GM23338 (cell line): Measurements from ENCODE around the gene ABCA12.

ENCODE experiments used
- EZH2 ChIP-seq: fragments of 200-600 bp; sonication (generic); IDR thresholded peaks from one replicate; pipeline ENCODE4 v1.8.0; 2017; ENCODE audit warnings: antibody characterized with exemption, mild to moderate bottlenecking, low read depth; ENCODE audit not compliant: unreplicated experiment
- POLR2AphosphoS5 ChIP-seq: IDR thresholded peaks from 2 replicates; pipeline ENCODE4 v1.6.1; 2016; ENCODE audit warnings: antibody characterized with exemption, low read depth
- ZNF331 ChIP-seq: fragments of 250-450 bp; sonication (Bioruptor Pico); IDR thresholded peaks from 2 replicates; pipeline ENCODE4 v1.5.0; 2020; ENCODE audit warnings: low read depth, mild to moderate bottlenecking, moderate library complexity
- TF ChIP-seq, protein P1 (sequence below), 2 experiments: fragments of 200-600 bp in 1 of 2; sonication (generic) in 1 of 2; conservative IDR thresholded peaks; 2 replicates each; pipeline versions ENCODE4 v1.5.1 to v1.6.1; 2016 to 2017; ENCODE audit warnings: antibody characterized with exemption in 2 of 2, low read depth in 2 of 2, mild to moderate bottlenecking in 2 of 2, moderate library complexity in 1 of 2
- TF ChIP-seq, protein P2 (sequence below): IDR thresholded peaks from one replicate; pipeline ENCODE4 v1.6.1; 2018; ENCODE audit warnings: antibody characterized with exemption; ENCODE audit not compliant: unreplicated experiment

- TF ChIP-seq, protein P1, sequence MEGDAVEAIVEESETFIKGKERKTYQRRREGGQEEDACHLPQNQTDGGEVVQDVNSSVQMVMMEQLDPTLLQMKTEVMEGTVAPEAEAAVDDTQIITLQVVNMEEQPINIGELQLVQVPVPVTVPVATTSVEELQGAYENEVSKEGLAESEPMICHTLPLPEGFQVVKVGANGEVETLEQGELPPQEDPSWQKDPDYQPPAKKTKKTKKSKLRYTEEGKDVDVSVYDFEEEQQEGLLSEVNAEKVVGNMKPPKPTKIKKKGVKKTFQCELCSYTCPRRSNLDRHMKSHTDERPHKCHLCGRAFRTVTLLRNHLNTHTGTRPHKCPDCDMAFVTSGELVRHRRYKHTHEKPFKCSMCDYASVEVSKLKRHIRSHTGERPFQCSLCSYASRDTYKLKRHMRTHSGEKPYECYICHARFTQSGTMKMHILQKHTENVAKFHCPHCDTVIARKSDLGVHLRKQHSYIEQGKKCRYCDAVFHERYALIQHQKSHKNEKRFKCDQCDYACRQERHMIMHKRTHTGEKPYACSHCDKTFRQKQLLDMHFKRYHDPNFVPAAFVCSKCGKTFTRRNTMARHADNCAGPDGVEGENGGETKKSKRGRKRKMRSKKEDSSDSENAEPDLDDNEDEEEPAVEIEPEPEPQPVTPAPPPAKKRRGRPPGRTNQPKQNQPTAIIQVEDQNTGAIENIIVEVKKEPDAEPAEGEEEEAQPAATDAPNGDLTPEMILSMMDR (conservative IDR thresholded peaks at IDR 0.05; ENCODE audit: low read depth in 2 of 2): no peak
- TF ChIP-seq POLR2AphosphoS5 (no peak), EZH2 (no peak), ZNF331 (CRISPR knock-in tag) (no peak)
- TF ChIP-seq, protein P2, sequence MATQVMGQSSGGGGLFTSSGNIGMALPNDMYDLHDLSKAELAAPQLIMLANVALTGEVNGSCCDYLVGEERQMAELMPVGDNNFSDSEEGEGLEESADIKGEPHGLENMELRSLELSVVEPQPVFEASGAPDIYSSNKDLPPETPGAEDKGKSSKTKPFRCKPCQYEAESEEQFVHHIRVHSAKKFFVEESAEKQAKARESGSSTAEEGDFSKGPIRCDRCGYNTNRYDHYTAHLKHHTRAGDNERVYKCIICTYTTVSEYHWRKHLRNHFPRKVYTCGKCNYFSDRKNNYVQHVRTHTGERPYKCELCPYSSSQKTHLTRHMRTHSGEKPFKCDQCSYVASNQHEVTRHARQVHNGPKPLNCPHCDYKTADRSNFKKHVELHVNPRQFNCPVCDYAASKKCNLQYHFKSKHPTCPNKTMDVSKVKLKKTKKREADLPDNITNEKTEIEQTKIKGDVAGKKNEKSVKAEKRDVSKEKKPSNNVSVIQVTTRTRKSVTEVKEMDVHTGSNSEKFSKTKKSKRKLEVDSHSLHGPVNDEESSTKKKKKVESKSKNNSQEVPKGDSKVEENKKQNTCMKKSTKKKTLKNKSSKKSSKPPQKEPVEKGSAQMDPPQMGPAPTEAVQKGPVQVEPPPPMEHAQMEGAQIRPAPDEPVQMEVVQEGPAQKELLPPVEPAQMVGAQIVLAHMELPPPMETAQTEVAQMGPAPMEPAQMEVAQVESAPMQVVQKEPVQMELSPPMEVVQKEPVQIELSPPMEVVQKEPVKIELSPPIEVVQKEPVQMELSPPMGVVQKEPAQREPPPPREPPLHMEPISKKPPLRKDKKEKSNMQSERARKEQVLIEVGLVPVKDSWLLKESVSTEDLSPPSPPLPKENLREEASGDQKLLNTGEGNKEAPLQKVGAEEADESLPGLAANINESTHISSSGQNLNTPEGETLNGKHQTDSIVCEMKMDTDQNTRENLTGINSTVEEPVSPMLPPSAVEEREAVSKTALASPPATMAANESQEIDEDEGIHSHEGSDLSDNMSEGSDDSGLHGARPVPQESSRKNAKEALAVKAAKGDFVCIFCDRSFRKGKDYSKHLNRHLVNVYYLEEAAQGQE: no peak
These were observed 66.8 kb downstream of the ABCA12 start for GRCh38 chr2:215071676-215072075.
